ENCODE data around the gene GCSAML.
"Not testable (repeated sequence)": the region's sequence is repeated elsewhere in the genome, so short reads cannot be mapped to it uniquely, and the experiment has no call there.

GCSAML gene

DNA sequence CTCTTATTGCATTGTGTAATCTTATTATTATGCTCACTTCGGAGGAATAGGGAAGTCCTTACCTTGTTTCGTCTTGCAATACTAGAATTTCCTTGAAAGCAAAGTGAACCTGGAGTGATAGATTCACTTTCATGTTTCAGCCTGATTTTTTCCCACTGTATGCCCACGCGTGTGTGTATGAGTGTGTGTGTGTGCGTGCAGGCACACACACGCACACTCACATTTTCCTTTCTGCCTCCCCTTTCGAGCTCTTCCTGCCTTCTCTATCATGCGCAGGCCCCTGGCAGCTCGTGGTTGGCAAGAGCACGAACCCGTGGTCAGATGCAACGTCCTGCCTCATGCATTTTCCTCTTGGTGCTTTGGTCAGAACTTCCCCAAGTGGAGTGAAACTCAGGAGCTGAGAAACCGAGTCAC is at the start of gene GCSAML:
Gene GCSAML (plus strand): TSS at position 366 of the 414 bp plus-strand sequence. CDS start 58 bp downstream, outside the sequence.
- DNase-seq, result no peak

DNA sequence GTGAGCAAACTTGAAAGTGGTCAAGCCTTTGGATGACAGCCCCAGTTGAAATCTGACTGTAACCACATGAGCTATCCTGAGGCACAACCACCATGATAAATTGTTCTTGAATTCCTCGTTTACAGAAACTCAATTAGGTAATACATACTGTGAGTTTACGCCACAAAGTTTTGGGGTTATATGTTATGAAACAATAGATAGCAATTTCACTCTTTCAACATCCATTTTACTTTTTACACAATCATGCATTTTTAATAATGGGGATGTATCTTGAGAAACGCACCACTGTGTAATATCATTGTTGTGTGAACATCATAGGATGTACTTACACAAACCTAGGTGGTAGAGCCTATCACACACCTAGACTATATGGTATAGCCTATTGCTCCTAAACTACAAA is 48.1 kb upstream of the GCSAML start:
- DNase-seq, result no peak

DNA sequence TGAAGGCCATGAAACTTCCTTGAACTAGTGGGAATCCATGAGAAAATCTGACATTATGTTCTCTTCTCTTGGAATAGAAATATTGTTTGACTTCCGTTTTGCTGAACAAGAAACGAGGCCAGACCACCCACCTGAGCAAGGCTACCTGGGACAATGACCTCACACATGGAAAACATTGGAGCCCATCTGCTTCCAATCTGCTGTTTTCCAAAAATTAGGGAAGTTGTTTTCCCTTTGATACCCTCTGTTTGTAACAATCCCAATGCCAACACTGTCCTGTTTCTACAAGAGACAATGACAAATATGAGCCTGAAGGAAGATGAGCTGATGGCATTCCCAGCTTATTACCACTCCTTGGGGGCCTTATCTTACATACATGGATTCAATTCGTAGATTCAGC is 42.1 kb upstream of the GCSAML start:
- DNase-seq, result no peak

GRCh38 chr1:247517795-247518612 is 30.9 kb upstream of the GCSAML start:
- DNase-seq, result peak; percentile 26

GRCh38 chr1:247518613-247518891 is 30.4 kb upstream of the GCSAML start:
- DNase-seq, result no peak

GRCh38 chr1:247521886-247522285 is 27.0 kb upstream of the GCSAML start:
- not testable (repeated sequence) for DNase-seq

- no peak for DNase-seq
Measured at GRCh38 chr1:247528812-247529474, 20.0 kb upstream of the GCSAML start.

DNA sequence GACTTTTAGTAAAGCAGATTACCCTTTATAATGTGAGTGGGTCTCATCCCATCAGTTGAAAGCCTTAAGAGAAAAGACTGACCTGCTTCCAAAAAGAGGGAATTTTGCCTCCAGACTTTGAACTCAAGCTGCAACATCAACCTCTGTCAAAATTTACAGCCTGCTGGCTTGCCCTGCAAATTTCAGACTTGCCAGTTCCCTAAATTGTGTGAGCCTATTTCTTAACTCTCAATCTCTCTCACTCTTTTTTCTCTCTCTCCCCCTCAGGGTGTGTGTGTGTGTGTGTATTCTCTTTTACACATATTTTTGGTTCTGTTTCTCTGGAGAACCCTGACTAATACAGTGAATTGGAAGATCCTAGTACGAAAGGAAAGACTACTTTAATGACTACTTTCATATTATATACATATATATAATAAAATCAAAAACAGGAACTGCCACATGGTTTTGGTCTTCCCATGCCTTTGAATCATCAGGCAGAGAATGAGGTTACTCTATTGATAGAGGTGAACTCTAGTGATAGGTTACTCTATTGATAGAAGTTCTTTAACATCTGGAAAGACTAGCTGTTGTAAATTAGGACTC is 19.1 kb upstream of the GCSAML start:
- no peak for DNase-seq

DNA sequence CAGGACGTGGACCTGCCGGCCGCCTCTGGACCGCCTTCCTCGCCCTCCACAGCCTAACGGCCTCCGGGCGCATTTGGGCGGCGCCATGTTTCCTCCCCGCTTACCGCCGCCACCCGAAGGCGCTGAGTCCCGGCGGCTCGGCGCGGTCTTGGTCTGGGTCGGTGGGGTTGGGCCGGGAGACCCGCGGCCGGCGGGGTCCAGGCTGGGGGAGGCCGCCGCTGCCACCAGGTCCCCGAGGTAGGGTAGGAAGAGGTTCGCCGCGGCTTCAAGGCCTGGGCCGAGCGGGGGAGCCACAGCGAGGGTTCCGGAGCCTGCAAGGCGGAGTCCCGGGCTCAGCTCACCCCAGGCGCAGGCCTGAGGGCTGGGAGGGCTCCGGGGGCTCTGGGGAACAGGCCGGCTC is 18.1 kb upstream of the GCSAML start:
- no peak for DNase-seq

DNA sequence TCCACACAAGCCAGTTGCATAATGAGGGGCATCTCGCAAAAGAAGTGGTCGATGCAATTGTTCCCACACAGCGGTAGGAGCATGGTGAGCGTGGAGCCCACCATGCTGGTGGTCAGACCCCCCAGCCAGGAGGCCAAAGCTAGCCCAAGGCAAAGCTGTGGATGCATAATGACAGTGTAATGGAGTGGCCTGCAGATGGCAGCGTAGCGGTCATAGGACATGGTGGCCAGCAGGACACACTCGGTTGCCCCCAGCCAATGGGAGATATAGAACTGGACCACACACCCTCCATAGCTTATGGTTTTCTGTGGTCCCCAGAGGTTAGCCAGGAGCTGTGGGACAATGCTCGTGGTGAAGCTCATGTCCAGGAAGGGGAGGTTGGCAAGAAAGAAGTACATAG is 17.0 kb upstream of the GCSAML start:
- no peak for DNase-seq

DNA sequence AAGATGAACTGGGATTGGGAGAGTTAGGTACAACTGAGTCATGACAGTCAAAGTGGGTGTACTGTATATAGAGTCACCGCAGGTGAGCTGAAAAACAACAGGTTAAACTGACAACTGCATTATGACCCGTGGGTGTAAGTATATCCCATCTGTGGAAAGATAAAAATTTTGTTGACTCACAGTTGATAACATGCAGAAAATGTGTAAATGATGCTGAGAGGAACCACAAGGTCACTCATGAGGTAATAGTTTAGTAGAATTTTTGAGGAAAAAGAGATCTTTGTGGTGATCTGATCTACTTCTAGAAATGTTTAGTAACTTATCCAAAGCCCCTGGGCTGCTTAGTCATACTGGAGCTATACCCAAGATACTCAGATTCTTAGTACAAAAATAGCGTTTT is 13.5 kb upstream of the GCSAML start:
- no peak for DNase-seq

GRCh38 chr1:247536340-247536739 is 12.6 kb upstream of the GCSAML start, which contains the start of gene OR2C3:
Gene OR2C3, minus strand, starts transcription at chr1:247536440. Its CDS starts 3,929 bp downstream, at chr1:247532511.
- DNase-seq, result no peak

DNA sequence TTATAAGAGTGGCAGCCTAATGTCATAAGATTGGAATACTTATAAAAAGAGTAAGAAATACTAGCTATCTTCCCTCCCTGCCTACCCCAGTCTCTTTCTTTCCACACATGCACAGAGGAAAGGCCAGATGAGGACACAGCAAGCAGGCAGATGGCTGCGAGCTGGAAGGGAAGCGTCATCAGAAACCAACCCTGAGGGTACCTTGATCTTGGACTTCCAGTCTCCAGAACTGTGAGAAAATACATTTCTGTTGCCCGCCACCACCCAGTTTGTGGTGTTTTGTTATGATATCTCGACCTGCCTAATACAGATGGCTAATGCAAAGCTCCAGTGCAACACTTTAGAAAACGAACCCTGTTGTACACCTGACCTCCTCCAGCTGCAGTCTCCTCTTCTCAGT is 10.4 kb upstream of the GCSAML start:
- DNase-seq, result no peak

GRCh38 chr1:247539215-247539614 is 9.7 kb upstream of the GCSAML start:
- DNase-seq, result no peak

- DNase-seq, result no peak
Measured at GRCh38 chr1:247540581-247540980, 8.4 kb upstream of the GCSAML start.

DNA sequence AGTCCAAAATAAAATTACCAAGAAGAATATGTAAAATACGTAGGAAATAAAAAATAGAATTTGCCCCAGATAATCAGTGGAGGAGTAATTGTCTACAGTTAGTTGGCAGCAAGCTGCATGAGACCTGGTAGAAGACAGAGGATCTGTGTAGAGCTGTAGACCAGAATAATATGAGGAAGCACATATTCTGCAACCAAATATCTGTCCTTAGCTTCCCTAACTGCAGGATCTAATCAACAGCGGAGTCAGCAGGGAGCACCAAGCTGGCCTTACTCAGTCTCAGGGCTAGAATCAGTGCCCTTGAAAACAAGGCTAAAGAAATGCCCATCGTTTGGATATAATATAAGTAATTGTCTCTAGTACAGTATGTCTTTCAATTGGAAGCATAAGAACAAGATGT is 6.1 kb upstream of the GCSAML start:
- DNase-seq, result no peak

GRCh38 chr1:247548092-247548491 is 842 bp upstream of the GCSAML start:
- DNase-seq, result no peak

DNA sequence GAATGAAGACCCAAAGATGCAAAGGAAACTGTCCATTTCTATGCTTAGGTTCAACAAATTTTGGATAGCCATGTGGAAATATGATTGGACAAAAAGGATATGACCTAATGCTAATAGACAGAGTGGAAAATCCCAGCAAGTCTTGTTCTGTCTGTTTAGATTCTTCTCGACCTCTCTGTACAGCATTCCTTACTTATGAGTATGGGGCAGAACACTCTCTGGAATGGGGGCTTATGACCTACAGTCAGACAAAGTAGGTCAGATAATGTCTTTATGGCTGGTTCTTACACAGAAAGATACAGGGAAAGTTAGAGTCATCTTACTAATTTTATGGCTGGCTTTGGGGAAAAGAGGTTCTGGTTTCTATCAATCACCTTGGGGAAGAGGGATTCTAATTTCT is 2.8 kb downstream of the GCSAML start:
- DNase-seq, result no peak

DNA sequence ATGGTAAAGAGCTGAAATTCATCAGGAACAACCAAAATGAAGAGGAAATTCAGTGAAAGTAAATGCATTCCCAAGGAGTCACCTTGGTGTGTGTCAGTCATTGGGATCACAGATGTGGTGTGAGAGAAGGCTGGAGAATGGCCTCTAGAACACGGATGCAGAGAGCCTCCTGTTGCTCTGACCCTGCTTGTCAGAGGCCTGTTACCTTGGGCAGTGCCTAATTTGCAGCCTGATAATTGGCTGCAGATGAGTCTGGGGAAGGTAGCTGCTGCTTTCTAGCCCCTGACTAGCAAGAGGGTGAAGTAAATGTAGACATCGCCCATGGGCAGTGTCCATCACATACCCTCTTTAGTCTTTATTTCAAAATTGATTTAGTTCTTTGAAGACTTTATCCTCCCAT is 3.3 kb downstream of the GCSAML start:
- no peak for DNase-seq

GRCh38 chr1:247557926-247558674 is 9.2 kb downstream of the GCSAML start:
- no peak for DNase-seq

GRCh38 chr1:247561711-247562110 is 12.8 kb downstream of the GCSAML start:
- no peak for DNase-seq

DNA sequence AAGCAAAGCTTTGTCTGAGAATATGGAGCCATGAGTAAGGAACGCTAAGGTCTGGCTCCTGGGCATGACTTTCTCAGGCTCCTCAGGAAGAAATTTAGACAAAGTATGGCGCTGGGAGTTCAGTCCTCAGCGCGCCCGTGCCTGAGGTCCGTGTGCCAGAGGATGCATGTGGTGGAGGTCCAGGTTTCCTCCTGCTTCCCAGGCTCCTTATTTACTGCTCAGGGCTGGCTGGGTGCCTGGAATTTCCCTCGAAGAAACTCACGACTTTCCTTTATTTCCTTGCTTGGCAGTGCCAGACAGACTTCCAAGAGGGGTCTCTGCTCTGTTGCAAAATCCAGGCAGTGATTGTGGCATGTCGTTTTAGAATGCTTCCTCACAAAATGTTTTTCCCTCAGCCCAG is 13.3 kb downstream of the GCSAML start:
- no peak for DNase-seq

DNA sequence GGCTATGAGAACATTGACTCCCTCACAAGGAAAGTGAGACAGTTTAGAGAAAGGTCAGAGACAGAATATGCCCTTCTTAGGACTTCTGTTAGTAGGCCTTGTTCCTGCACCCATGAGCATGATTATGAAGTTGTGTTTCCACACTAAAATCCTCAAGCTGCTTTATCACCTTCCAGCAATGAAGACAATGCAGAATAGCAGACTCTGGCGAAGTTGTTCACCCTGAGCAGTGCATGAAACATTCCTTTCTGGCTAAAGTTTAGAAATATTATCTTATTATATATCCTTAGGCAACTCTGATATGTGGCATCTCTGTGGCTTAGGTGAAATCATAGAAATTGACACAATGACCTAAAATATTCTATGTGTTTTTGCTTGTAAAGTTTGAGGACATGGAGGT is 25.3 kb downstream of the GCSAML start:
- DNase-seq, result no peak

GRCh38 chr1:247574664-247575063 is 25.7 kb downstream of the GCSAML start:
- no peak for DNase-seq

Measured in stimulated activated CD4-positive, alpha-beta T cell treated with anti-CD3 and anti-CD28 coated beads, Interleukin-4, amount 100 ng/mL, for 1 hour (primary cell).